Loucy (cell line): ENCODE data around the gene GZF1.

ENCODE experiments used
- H2AFZ ChIP-seq: fragments of 200-600 bp; sonication (generic); 2 replicates; pipeline ENCODE4 v1.6.0; 2016; ENCODE audit warnings: antibody characterized with exemption, mild to moderate bottlenecking, low read length, moderate library complexity
- H3F3A ChIP-seq: fragments of 200-600 bp; 2 replicates; pipeline ENCODE4 v1.6.0; 2016; ENCODE audit warnings: antibody characterized with exemption, low read depth, mild to moderate bottlenecking
- H3K27me3 ChIP-seq: fragments of 200-600 bp; sonication (generic); 2 replicates; pipeline ENCODE4 v1.6.1; 2014; ENCODE audit warnings: low read length, mild to moderate bottlenecking; ENCODE audit not compliant: insufficient read depth, poor library complexity, severe bottlenecking
- H3K36me3 ChIP-seq: fragments of 200-600 bp; sonication (generic); 2 replicates; pipeline ENCODE4 v1.6.1; 2016; ENCODE audit warnings: low read length; ENCODE audit not compliant: insufficient read depth
- H3K4me1 ChIP-seq: fragments of 200-600 bp; sonication (generic); 2 replicates; pipeline ENCODE4 v1.5.1; 2014; ENCODE audit warnings: low read length, mild to moderate bottlenecking; ENCODE audit not compliant: insufficient read depth, poor library complexity, severe bottlenecking
- H3K4me2 ChIP-seq: fragments of 200-600 bp; sonication (generic); 2 replicates; pipeline ENCODE4 v1.6.0; 2014; ENCODE audit warnings: antibody characterized with exemption, low read length, low read depth, mild to moderate bottlenecking; ENCODE audit not compliant: poor library complexity, severe bottlenecking
- H3K4me3 ChIP-seq: fragments of 200-600 bp; sonication (generic); 2 replicates; pipeline ENCODE4 v1.5.1; 2014; ENCODE audit warnings: low read length, mild to moderate bottlenecking, mixed read lengths; ENCODE audit not compliant: poor library complexity, severe bottlenecking
- H3K79me2 ChIP-seq: fragments of 200-600 bp; sonication (generic); 2 replicates; pipeline ENCODE4 v1.6.1; 2014; ENCODE audit warnings: low read length; ENCODE audit not compliant: insufficient read depth
- H3K9ac ChIP-seq: fragments of 200-600 bp; sonication (generic); 2 replicates; pipeline ENCODE4 v1.6.0; 2014; ENCODE audit warnings: mild to moderate bottlenecking, low read depth, low read length, moderate library complexity; ENCODE audit not compliant: poor library complexity, severe bottlenecking
- H3K9me2 ChIP-seq: fragments of 200-600 bp; sonication (generic); replicated peaks from 2 replicates; pipeline ENCODE4 v1.6.1; 2016; ENCODE audit warnings: low read depth, low read length, mixed read lengths
- H3K9me3 ChIP-seq: fragments of 200-600 bp; sonication (generic); 2 replicates; pipeline ENCODE4 v1.6.1; 2014; ENCODE audit warnings: mild to moderate bottlenecking, antibody characterized with exemption, low read length, low read depth; ENCODE audit not compliant: insufficient read depth
- H4K20me1 ChIP-seq: fragments of 200-600 bp; sonication (generic); 2 replicates; pipeline ENCODE4 v1.6.0; 2014; ENCODE audit warnings: antibody characterized with exemption, low read length, mild to moderate bottlenecking; ENCODE audit not compliant: insufficient read depth, poor library complexity, severe bottlenecking
- CTCF ChIP-seq: fragments of 200-600 bp; sonication (generic); conservative IDR thresholded peaks from 2 replicates; pipeline ENCODE4 v1.5.1; 2014; ENCODE audit warnings: mild to moderate bottlenecking, antibody characterized with exemption, low read length
- EZH2phosphoT487 ChIP-seq: fragments of 200-600 bp; IDR thresholded peaks from 2 replicates; pipeline ENCODE4 v1.6.1; 2018; ENCODE audit warnings: antibody characterized with exemption, mild to moderate bottlenecking, moderate library complexity, borderline replicate concordance

Gene GZF1

DNA sequence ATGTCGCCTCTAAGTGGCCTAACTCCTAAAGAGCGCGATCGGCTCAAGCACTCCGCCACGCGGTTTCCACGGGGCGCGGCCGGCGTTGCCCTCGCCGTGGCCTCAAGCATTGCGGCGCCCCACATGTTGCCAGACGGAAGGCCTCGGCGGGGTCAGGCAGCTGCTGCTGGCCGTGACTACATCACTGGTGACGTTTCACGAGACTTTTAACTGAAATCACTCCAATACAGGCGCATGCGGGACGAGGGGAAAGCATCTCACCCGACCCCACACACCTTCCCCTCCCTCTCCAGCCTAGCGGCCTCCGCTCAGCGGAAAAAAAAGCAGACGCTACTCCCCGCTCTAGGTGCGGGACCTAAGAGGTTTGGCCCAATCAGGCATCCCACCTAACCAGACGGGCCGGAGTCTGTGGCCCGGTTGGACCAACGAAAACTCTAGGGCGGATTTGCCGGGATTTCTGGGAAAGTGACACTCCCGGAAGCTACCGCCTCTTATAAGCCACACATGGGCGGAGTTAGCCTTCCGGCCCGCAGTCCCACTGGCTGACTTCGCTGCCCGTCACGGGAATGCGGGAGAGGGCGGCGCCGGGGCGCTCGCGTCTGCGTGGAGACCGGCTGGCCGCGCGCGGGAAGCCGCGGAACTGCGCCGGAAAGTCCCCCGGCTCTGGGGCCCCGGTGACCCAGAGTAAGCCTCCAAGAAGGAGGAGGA is 11.6 kb upstream of the GZF1 start, which contains the start of gene NXT1:
TSS of gene NXT1 (plus strand) at position 596 of the 708 bp plus-strand sequence. CDS start 3,251 bp downstream, outside the sequence.
- Histone ChIP-seq H3K4me2 (peak within 1 kb of the TSS; percentile 79), H4K20me1 (peaks cover 37% of the 10 kb centered on the region), H3K27me3 (no peaks in the 10 kb centered on the region), H3K4me1 (peaks cover 36% of the 10 kb centered on the region), H3K79me2 (peaks cover 51% of the 10 kb centered on the region), H3K4me3 (peak within 1 kb of the TSS; percentile 83), H3K9me2 (no peaks in the 10 kb centered on the region), H3K9ac (peak within 1 kb of the TSS; percentile 93), H3K36me3 (peaks cover 10% of the 10 kb centered on the region; the same call in 1 of the 2 replicates), H3F3A (no peaks in the 10 kb centered on the region), H2AFZ (peak within 1 kb of the TSS; percentile 85), H3K9me3 (no peaks in the 10 kb centered on the region)
- TF ChIP-seq CTCF (no peak), EZH2phosphoT487 (no peak)

DNA sequence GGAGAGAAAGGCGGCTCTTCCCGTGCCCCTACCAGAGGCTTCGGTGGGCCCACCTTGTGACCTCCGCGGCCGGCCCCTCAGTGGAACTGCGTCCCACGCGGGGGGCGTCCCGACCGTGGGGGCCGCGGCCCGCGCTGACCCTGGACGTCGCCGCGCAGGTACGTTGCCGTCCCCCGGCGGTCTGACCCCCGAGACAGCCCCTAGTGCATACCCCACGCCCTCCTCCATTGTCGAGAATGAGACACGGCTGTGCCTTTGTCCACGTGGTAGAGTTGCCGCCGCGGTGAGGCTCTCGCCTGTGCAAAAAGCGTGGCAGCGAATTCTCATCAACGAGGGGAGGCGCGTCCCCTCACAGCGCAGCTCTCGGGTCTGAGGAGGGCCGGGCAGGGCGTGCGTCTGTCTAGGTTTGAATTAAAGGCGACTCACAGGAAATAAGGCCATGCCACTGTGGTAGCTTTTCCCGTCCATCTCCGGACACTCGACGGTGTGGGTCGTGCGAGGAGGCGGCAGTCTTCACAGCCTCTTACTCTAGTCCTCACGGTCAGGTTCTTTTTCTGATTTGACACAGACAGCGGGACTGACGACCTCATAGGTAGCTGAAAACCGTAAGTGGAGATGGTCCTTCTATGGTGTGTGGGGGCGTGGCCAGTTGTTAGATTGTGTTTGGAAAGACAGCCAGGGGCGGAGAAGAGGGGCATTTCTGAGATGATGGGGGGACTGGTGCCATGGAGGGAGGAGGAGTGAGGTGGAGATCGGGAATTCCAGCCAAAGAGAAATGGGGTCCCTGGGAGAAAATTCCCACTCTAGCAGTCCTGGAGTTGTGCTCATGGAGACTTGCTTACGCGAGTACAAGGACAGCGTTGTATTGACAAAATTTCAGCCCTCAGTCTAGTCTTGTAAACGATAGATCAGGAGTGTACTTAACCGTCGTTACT is 10.8 kb upstream of the GZF1 start:
- Histone ChIP-seq H3K27me3 (no peaks in the 10 kb centered on the region), H3K36me3 (peaks cover 13% of the 10 kb centered on the region; the same call in 1 of the 2 replicates), H3K4me3 (peak overlapping the region; percentile 83), H3K9ac (peak overlapping the region; percentile 93), H4K20me1 (peaks cover 39% of the 10 kb centered on the region), H3K4me1 (peaks cover 36% of the 10 kb centered on the region), H3K4me2 (peak overlapping the region; percentile 79), H3K79me2 (peaks cover 54% of the 10 kb centered on the region), H3F3A (no peaks in the 10 kb centered on the region), H3K9me3 (no peaks in the 10 kb centered on the region), H2AFZ (peak overlapping the region; percentile 82), H3K9me2 (no peaks in the 10 kb centered on the region)
- TF ChIP-seq EZH2phosphoT487 (no peak), CTCF (no peak)

DNA sequence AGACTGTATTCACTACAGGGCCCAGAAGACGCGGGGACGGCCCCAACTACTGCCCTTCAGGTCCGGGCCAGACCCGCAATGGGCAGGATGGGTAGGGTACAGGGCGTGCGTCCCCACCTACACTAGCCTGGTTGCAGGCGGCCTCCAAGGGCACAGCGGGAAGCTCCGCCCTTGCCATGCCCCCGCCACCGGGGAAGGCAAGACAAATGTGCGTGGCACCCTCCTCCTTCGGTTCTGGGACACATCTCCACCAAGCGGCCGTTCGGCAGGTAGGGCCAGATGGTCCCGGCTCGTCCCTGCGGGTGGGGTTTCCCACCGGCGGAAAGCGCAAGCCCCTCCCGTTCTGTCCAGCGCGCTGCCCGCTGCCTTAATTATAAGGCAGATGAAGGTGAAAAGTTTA is 5.8 kb upstream of the GZF1 start:
- Histone ChIP-seq H2AFZ (no peak overlapping the region), H3K4me1 (peaks cover 49% of the 10 kb centered on the region), H3K9me2 (no peaks in the 10 kb centered on the region), H3K9ac (no peak overlapping the region), H3K79me2 (peaks cover 51% of the 10 kb centered on the region), H4K20me1 (peaks cover 35% of the 10 kb centered on the region), H3F3A (peaks cover 3% of the 10 kb centered on the region; the same call in 1 of the 2 replicates), H3K4me3 (no peak overlapping the region), H3K36me3 (peaks cover 13% of the 10 kb centered on the region; the same call in 1 of the 2 replicates), H3K9me3 (no peaks in the 10 kb centered on the region), H3K27me3 (no peaks in the 10 kb centered on the region), H3K4me2 (no peak overlapping the region)
- no peak for TF ChIP-seq CTCF
- TF ChIP-seq EZH2phosphoT487: no peak
